PC-9 (cell line): ENCODE results near the gene VPS4A.

Experiments used
- EZH2 ChIP-seq: fragments of 200-600 bp; sonication (generic); IDR thresholded peaks from 2 replicates; pipeline ENCODE4 v1.8.0; 2017; ENCODE audit warnings: antibody characterized with exemption, low read depth
- TF ChIP-seq, protein P1 (sequence below): fragments of 200-600 bp; sonication (generic); conservative IDR thresholded peaks from 2 replicates; pipeline ENCODE4 v1.6.1; 2017; ENCODE audit warnings: mixed run types, antibody characterized with exemption, mild to moderate bottlenecking, moderate library complexity

GRCh38 chr16:69364088-69364487, 52.9 kb downstream of the VPS4A start:
- TF ChIP-seq, protein P1, sequence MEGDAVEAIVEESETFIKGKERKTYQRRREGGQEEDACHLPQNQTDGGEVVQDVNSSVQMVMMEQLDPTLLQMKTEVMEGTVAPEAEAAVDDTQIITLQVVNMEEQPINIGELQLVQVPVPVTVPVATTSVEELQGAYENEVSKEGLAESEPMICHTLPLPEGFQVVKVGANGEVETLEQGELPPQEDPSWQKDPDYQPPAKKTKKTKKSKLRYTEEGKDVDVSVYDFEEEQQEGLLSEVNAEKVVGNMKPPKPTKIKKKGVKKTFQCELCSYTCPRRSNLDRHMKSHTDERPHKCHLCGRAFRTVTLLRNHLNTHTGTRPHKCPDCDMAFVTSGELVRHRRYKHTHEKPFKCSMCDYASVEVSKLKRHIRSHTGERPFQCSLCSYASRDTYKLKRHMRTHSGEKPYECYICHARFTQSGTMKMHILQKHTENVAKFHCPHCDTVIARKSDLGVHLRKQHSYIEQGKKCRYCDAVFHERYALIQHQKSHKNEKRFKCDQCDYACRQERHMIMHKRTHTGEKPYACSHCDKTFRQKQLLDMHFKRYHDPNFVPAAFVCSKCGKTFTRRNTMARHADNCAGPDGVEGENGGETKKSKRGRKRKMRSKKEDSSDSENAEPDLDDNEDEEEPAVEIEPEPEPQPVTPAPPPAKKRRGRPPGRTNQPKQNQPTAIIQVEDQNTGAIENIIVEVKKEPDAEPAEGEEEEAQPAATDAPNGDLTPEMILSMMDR, result no peak
- no peak for TF ChIP-seq EZH2
